HepG2 (cell line): ENCODE data around the gene YIPF3. TPM values are rescaled to one million over a fixed set of nuclear protein-coding genes. Genes with fewer than 3 reads are reported as not detected.

Experiments
- CHCHD3 ChIP-seq: sonication (generic); formaldehyde crosslinking; IDR thresholded peaks from 2 replicates; pipeline ENCODE4 v1.8.0; 2022; ENCODE audit warnings: mild to moderate bottlenecking, missing genetic modification reagents, moderate library complexity
- DR1 ChIP-seq: sonication (generic); formaldehyde crosslinking; IDR thresholded peaks from 2 replicates; pipeline ENCODE4 v1.8.0; 2021; ENCODE audit warnings: mild to moderate bottlenecking, missing genetic modification reagents, inconsistent platforms
- EED ChIP-seq: sonication (generic); formaldehyde crosslinking; IDR thresholded peaks from 2 replicates; pipeline ENCODE4 v1.5.0; 2020; ENCODE audit warnings: mild to moderate bottlenecking, missing genetic modification reagents
- FOSL2 ChIP-seq: sonication (generic); formaldehyde crosslinking; IDR thresholded peaks from 2 replicates; pipeline ENCODE4 v1.4.0; 2020; ENCODE audit warnings: missing genetic modification reagents
- FOXJ3 ChIP-seq: sonication (generic); formaldehyde crosslinking; IDR thresholded peaks from 2 replicates; pipeline ENCODE4 v1.4.0; 2020; ENCODE audit warnings: missing genetic modification reagents, mild to moderate bottlenecking, borderline replicate concordance
- FOXP1 ChIP-seq, 2 experiments: fragments of 450-650 bp in 1 of 2; IDR thresholded peaks; 2 replicates each; pipeline ENCODE4 v1.6.1; 2017 to 2018; ENCODE audit warnings: antibody characterized with exemption in 1 of 2
- GTF2F1 ChIP-seq: fragments of 150-350 bp; IDR thresholded peaks from 2 replicates; pipeline ENCODE4 v1.6.1; 2014; ENCODE audit warnings: low read length
- HMG20B ChIP-seq: conservative IDR thresholded peaks from 2 replicates; pipeline ENCODE4 v1.6.1; 2016; ENCODE audit warnings: missing genetic modification reagents, missing compliant biosample characterization
- HOXA9 ChIP-seq: sonication (generic); formaldehyde crosslinking; IDR thresholded peaks from 2 replicates; pipeline ENCODE4 v1.8.1; 2022; ENCODE audit warnings: missing genetic modification reagents, mild to moderate bottlenecking, moderate library complexity, borderline replicate concordance
- MAZ ChIP-seq, 2 experiments: sonication (generic) in 1 of 2; formaldehyde crosslinking in 1 of 2; IDR thresholded peaks; 2 replicates each; pipeline versions ENCODE4 v1.5.0 to v1.6.1; 2012 to 2020; ENCODE audit warnings: low read depth in 2 of 2, mild to moderate bottlenecking in 2 of 2, borderline replicate concordance in 1 of 2, improper control_type of control experiment in 1 of 2, low read length in 1 of 2, missing genetic modification reagents in 1 of 2, moderate library complexity in 1 of 2
- MEIS2 ChIP-seq: sonication (generic); formaldehyde crosslinking; IDR thresholded peaks from 2 replicates; pipeline ENCODE4 v1.9.0; 2021; ENCODE audit warnings: mild to moderate bottlenecking, missing genetic modification reagents
- MLLT10 ChIP-seq: sonication (generic); formaldehyde crosslinking; IDR thresholded peaks from 2 replicates; pipeline ENCODE4 v1.4.0; 2020; ENCODE audit warnings: missing genetic modification reagents
- NCOA2 ChIP-seq: sonication (generic); formaldehyde crosslinking; IDR thresholded peaks from 2 replicates; pipeline ENCODE4 v1.8.0; 2022; ENCODE audit warnings: inconsistent platforms
- NFRKB ChIP-seq: fragments of 450-650 bp; IDR thresholded peaks from 2 replicates; pipeline ENCODE4 v1.6.1; 2017
- RXRA ChIP-seq: sonication (generic); formaldehyde crosslinking; IDR thresholded peaks from 2 replicates; pipeline ENCODE4 v1.5.1; 2020; ENCODE audit warnings: missing genetic modification reagents
- SIX4 ChIP-seq: sonication (generic); formaldehyde crosslinking; IDR thresholded peaks from 2 replicates; pipeline ENCODE4 v1.4.0; 2020; ENCODE audit warnings: missing genetic modification reagents
- SP4 ChIP-seq: sonication (generic); formaldehyde crosslinking; IDR thresholded peaks from 2 replicates; pipeline ENCODE4 v1.8.1; 2023; ENCODE audit warnings: mild to moderate bottlenecking, missing genetic modification reagents
- THYN1 ChIP-seq: sonication (generic); formaldehyde crosslinking; IDR thresholded peaks from 2 replicates; pipeline ENCODE4 v1.8.1; 2023; ENCODE audit warnings: low read depth, mild to moderate bottlenecking, moderate library complexity, missing genetic modification reagents, borderline replicate concordance
- ZBTB20 ChIP-seq: sonication (generic); formaldehyde crosslinking; IDR thresholded peaks from 2 replicates; pipeline ENCODE4 v1.8.1; 2023; ENCODE audit warnings: missing genetic modification reagents, low read depth, mild to moderate bottlenecking, borderline replicate concordance
- ZBTB38 ChIP-seq: sonication (generic); formaldehyde crosslinking; IDR thresholded peaks from 2 replicates; pipeline ENCODE4 v1.5.1; 2020; ENCODE audit warnings: mild to moderate bottlenecking, missing genetic modification reagents
- ZFP90 ChIP-seq: sonication (generic); formaldehyde crosslinking; IDR thresholded peaks from 2 replicates; pipeline ENCODE4 v1.8.0; 2022; ENCODE audit warnings: missing genetic modification reagents, mild to moderate bottlenecking, inconsistent platforms, borderline replicate concordance
- ZNF605 ChIP-seq: sonication (generic); formaldehyde crosslinking; IDR thresholded peaks from 2 replicates; pipeline ENCODE4 v1.8.0; 2022; ENCODE audit warnings: mild to moderate bottlenecking, missing genetic modification reagents
- ZNF792 ChIP-seq: IDR thresholded peaks from 2 replicates; pipeline ENCODE4 v1.6.1; 2016
- polyA plus RNA-seq, 8 experiments: library from polyadenylated mRNA; depleted of rRNA in 3 of 8; stranded (reverse) in 7 of 8; unstranded in 1 of 8; fragments of >200 nt; fragmentation: Illumina TruSeq in 4 of 8; extraction: Trizol in 4 of 8; gene quantifications; 2 replicates each; pipeline versions ENCODE4 v1.2.1 to v1.2.3, GENCODE V29; 2011 to 2016; ENCODE audit warnings: low read depth in 4 of 8, missing spikeins in 1 of 8, mixed read lengths in 1 of 8; ENCODE audit not compliant: insufficient read depth in 1 of 8
- total RNA-seq, 5 experiments: library from RNA; depleted of rRNA; stranded (reverse); fragments of >200 nt; fragmentation: Illumina TruSeq; extraction: Trizol; gene quantifications; 2 replicates each; pipeline ENCODE4 v1.2.3, GENCODE V29; 2016; ENCODE audit warnings: low read depth in 1 of 5
- TF ChIP-seq, protein P1 (sequence below): sonication (generic); formaldehyde crosslinking; IDR thresholded peaks from 2 replicates; pipeline ENCODE4 v1.5.0; 2020; ENCODE audit warnings: mild to moderate bottlenecking, missing genetic modification reagents
- TF ChIP-seq, protein P2 (sequence below): sonication (generic); IDR thresholded peaks from 2 replicates; pipeline ENCODE4 v1.6.1; 2016; ENCODE audit warnings: low read depth, borderline replicate concordance
- TF ChIP-seq, protein P3 (sequence below): sonication (generic); formaldehyde crosslinking; IDR thresholded peaks from 2 replicates; pipeline ENCODE4 v1.4.0; 2020; ENCODE audit warnings: missing genetic modification reagents
- TF ChIP-seq, protein P4 (sequence below): sonication (generic); formaldehyde crosslinking; IDR thresholded peaks from 2 replicates; pipeline ENCODE4 v1.8.0; 2023; ENCODE audit warnings: mild to moderate bottlenecking, missing genetic modification reagents

The YIPF3 gene
- total and polyA plus RNA-seq, 2 of the 13 experiments (the other 11 are each of a cell fraction or from before 2014, with no cell fraction given), result 107 to 206 TPM

DNA sequence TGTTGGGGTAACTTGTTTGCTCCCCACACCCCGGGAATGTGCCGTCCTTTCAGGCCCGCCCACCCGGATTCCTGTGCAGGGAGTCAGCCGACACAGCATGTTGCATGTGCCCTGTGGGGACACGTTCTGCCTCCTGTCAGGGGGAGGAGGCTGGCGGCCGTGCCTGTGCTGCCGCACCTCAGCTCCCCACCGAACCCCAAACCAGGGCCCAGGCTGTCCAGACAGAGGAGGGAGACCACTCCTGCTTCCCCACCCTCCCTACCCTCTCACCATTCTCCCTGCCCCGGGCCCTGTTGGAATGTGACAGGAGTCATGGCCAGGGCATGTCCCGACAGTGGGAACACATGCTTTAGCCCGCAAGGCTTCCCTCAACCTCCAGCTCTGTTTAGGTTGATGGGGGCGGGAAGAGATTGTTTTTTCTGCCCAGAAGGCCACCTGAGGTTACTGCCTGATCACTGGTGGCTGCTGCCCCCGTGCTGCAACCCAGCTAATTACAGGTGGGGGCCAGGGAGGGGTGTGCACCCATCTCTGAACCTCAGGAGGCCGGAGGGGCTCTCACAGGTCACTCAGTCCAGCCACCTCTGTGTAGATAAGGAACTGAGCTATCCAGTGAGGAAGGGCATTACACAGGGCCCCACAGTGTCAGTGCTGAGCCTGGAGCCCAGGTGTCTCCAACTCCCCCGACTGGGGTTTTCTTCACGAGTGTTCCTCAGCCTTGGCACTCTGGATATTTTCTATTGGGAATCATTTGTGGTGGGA lies 20.2 kb downstream of the YIPF3 start (continued):
- TF ChIP-seq, protein P1, sequence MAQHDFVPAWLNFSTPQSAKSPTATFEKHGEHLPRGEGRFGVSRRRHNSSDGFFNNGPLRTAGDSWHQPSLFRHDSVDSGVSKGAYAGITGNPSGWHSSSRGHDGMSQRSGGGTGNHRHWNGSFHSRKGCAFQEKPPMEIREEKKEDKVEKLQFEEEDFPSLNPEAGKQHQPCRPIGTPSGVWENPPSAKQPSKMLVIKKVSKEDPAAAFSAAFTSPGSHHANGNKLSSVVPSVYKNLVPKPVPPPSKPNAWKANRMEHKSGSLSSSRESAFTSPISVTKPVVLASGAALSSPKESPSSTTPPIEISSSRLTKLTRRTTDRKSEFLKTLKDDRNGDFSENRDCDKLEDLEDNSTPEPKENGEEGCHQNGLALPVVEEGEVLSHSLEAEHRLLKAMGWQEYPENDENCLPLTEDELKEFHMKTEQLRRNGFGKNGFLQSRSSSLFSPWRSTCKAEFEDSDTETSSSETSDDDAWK (CRISPR knock-in tag), result no peak
- TF ChIP-seq FOSL2 (CRISPR knock-in tag), result peak; percentile 46
- peak; percentile 100 for TF ChIP-seq MAZ (IDR thresholded peaks at IDR 0.05; ENCODE audit: borderline replicate concordance, low read depth, low read length)
- peak; percentile 93 for TF ChIP-seq MAZ (CRISPR knock-in tag; IDR thresholded peaks at IDR 0.05; ENCODE audit: low read depth)
- 0 out of 2 replicates have a peak, but pooled peaks have one; percentile 45 for TF ChIP-seq ZNF792 (CRISPR knock-in tag)
- TF ChIP-seq THYN1 (CRISPR knock-in tag), result no peak
- TF ChIP-seq ZFP90 (CRISPR knock-in tag), result 0 out of 2 replicates have a peak, but pooled peaks have one; percentile 19
- TF ChIP-seq, protein P2, sequence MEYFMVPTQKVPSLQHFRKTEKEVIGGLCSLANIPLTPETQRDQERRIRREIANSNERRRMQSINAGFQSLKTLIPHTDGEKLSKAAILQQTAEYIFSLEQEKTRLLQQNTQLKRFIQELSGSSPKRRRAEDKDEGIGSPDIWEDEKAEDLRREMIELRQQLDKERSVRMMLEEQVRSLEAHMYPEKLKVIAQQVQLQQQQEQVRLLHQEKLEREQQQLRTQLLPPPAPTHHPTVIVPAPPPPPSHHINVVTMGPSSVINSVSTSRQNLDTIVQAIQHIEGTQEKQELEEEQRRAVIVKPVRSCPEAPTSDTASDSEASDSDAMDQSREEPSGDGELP, result peak; percentile 59; the same call in 1 of the 2 replicates
- no peak for TF ChIP-seq ZBTB20 (CRISPR knock-in tag)
- TF ChIP-seq CHCHD3, result no peak
- no peak for TF ChIP-seq MLLT10 (CRISPR knock-in tag)
- TF ChIP-seq FOXP1 (IDR thresholded peaks at IDR 0.05), result no peak
- TF ChIP-seq FOXP1 (CRISPR knock-in tag; IDR thresholded peaks at IDR 0.05), result no peak
- TF ChIP-seq ZBTB38 (CRISPR knock-in tag), result peak; percentile 64
- TF ChIP-seq FOXJ3 (CRISPR knock-in tag), result no peak
- peak; percentile 36; the same call in 1 of the 2 replicates for TF ChIP-seq NCOA2
- peak; percentile 86 for TF ChIP-seq ZNF605
- TF ChIP-seq DR1 (CRISPR knock-in tag), result no peak
- TF ChIP-seq, protein P3, sequence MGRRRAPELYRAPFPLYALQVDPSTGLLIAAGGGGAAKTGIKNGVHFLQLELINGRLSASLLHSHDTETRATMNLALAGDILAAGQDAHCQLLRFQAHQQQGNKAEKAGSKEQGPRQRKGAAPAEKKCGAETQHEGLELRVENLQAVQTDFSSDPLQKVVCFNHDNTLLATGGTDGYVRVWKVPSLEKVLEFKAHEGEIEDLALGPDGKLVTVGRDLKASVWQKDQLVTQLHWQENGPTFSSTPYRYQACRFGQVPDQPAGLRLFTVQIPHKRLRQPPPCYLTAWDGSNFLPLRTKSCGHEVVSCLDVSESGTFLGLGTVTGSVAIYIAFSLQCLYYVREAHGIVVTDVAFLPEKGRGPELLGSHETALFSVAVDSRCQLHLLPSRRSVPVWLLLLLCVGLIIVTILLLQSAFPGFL (CRISPR knock-in tag), result no peak
- peak; percentile 99 for TF ChIP-seq RXRA
- TF ChIP-seq, protein P4, sequence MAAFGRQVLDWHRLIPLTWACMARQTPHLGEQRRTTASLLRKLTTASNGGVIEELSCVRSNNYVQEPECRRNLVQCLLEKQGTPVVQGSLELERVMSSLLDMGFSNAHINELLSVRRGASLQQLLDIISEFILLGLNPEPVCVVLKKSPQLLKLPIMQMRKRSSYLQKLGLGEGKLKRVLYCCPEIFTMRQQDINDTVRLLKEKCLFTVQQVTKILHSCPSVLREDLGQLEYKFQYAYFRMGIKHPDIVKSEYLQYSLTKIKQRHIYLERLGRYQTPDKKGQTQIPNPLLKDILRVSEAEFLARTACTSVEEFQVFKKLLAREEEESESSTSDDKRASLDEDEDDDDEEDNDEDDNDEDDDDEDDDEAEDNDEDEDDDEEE (CRISPR knock-in tag), result no peak
- TF ChIP-seq GTF2F1, result no peak
- 0 out of 2 replicates have a peak, but pooled peaks have one; percentile 44 for TF ChIP-seq MEIS2
- no peak for TF ChIP-seq HOXA9 (CRISPR knock-in tag)
- TF ChIP-seq HMG20B (CRISPR knock-in tag), result no peak
- 0 out of 2 replicates have a peak, but pooled peaks have one; percentile 6 for TF ChIP-seq SP4
- no peak for TF ChIP-seq EED (CRISPR knock-in tag)
- TF ChIP-seq NFRKB, result no peak
- no peak for TF ChIP-seq SIX4 (CRISPR knock-in tag)
